ENCODE results near the gene NDUFAF2.

The NDUFAF2 gene

DNA sequence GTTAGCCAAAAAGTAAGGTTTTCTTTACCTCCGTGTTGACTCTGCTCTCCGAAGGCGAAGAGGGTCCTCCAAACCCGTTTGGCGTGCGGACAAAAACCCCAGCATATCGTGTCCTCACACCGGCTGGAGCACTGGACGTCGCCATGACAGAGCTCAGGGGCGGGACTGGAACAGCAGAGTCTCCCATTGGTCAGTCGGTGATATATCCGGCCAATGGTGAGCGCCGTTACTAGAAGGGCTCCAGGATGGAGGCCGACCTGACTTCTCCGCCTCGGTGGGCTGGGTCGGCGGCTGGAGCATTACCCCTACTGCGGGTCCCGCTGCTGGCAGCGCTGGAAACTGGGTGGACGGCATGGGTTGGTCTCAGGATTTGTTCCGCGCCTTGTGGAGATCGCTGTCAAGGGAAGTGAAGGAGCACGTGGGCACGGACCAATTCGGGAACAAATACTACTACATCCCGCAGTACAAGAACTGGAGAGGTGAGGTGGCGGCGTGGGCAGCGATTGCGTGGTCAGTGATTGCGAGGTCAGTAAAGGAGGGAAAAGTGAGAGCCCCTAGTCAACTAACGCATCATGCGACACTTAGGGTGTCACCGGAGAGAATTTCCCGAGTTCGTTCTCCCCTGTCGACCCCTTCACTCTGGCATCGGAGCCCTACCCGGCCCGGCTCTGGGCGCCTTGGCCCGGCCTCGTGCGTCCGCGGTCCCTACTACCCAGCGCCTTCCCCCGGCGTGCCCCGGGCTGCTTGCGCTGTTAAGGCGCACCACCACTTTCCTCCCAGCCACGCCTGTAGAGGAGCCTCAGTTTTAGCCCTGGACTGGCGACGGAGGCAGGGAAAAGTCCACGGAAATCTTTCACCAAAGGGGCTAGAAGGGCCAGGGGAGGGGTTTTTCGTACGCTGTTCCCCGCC, at the start of gene NDUFAF2, which contains the start of gene ERCC8 (continued):
- TF ChIP-seq, protein P1, sequence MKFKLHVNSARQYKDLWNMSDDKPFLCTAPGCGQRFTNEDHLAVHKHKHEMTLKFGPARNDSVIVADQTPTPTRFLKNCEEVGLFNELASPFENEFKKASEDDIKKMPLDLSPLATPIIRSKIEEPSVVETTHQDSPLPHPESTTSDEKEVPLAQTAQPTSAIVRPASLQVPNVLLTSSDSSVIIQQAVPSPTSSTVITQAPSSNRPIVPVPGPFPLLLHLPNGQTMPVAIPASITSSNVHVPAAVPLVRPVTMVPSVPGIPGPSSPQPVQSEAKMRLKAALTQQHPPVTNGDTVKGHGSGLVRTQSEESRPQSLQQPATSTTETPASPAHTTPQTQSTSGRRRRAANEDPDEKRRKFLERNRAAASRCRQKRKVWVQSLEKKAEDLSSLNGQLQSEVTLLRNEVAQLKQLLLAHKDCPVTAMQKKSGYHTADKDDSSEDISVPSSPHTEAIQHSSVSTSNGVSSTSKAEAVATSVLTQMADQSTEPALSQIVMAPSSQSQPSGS (tag by site-specific recombination; IDR thresholded peaks at IDR 0.05; ENCODE audit: low read depth) = no peak

DNA sequence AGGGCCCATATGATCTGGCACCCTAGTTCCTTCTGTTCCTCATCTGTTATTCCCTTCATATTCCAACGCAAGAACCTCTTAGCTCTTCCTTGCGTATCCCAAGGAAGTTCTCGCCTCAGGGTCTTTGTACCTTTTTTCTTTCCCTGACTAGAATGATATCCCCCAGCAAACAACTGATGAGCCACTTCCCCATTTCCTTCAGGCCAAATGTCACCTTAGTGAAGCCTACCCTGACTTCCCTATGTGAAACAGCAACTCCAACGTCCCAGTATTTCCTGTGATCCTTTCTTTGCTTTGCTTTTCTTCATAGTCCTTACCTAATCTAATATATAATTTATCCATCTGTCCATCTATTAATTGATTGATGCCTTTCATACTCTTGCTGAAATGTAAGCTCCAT, 48.0 kb upstream of the NDUFAF2 start:
- ChIA-PET POLR2A (no interaction called here), CTCF (interaction anchor here (0.6 to 0.7 kb wide), 2 partner anchors 781 to 1277 kb away, joined by 3 read pairs; no protein-coding TSS in a partner anchor)
- peaks cover 10 to 37% of the 10 kb centered on the region in 2 experiments for H3K36me3 ChIP-seq (ENCODE audit: control insufficient read depth in 2 of 2, insufficient read depth in 1 of 2, low read length in 2 of 2)
- no peak overlapping the region for H3K27ac ChIP-seq (ENCODE audit: extremely low read depth, low read depth, low read length)
- no peaks in the 10 kb centered on the region for H3K9me3 ChIP-seq (ENCODE audit: control insufficient read depth, insufficient read depth, low read depth, low read length)
- H3K4me1 ChIP-seq (ENCODE audit: control insufficient read depth, insufficient read depth, low read length) = no peaks in the 10 kb centered on the region
- no peak overlapping the region for H3K4me3 ChIP-seq (ENCODE audit: low read depth, low read length)
- TF ChIP-seq ZNF768 (tag by site-specific recombination; IDR thresholded peaks at IDR 0.05) (no peak), ZNF596 (tag by site-specific recombination; IDR thresholded peaks at IDR 0.05) (no peak), ZNF214 (tag by site-specific recombination; IDR thresholded peaks at IDR 0.05; ENCODE audit: borderline replicate concordance) (no peak), ZNF658 (tag by site-specific recombination; IDR thresholded peaks at IDR 0.05) (no peak), ZNF311 (tag by site-specific recombination; IDR thresholded peaks at IDR 0.05; ENCODE audit: borderline replicate concordance) (no peak), ZNF792 (tag by site-specific recombination; IDR thresholded peaks at IDR 0.05) (no peak), SALL2 (tag by site-specific recombination; IDR thresholded peaks at IDR 0.05; ENCODE audit: borderline replicate concordance) (no peak), ZBTB8A (tag by site-specific recombination; IDR thresholded peaks at IDR 0.05) (no peak), ZNF10 (tag by site-specific recombination; IDR thresholded peaks at IDR 0.05) (no peak), ZNF174 (tag by site-specific recombination; IDR thresholded peaks at IDR 0.05) (no peak), HOXD13 (CRISPR knock-in tag; IDR thresholded peaks at IDR 0.05; ENCODE audit: borderline replicate concordance) (no peak), ZNF366 (tag by site-specific recombination; conservative IDR thresholded peaks at IDR 0.05) (no peak), AEBP2 (tag by site-specific recombination; IDR thresholded peaks at IDR 0.05; ENCODE audit: borderline replicate concordance) (no peak), ZNF280D (tag by site-specific recombination; IDR thresholded peaks at IDR 0.05) (no peak), ZNF830 (tag by site-specific recombination; IDR thresholded peaks at IDR 0.05; ENCODE audit: low read depth) (no peak)
- TF ChIP-seq, protein P2, sequence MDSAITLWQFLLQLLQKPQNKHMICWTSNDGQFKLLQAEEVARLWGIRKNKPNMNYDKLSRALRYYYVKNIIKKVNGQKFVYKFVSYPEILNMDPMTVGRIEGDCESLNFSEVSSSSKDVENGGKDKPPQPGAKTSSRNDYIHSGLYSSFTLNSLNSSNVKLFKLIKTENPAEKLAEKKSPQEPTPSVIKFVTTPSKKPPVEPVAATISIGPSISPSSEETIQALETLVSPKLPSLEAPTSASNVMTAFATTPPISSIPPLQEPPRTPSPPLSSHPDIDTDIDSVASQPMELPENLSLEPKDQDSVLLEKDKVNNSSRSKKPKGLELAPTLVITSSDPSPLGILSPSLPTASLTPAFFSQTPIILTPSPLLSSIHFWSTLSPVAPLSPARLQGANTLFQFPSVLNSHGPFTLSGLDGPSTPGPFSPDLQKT (IDR thresholded peaks at IDR 0.05; ENCODE audit: borderline replicate concordance, low read depth, low read length) = no peak
- TF ChIP-seq, protein P3, sequence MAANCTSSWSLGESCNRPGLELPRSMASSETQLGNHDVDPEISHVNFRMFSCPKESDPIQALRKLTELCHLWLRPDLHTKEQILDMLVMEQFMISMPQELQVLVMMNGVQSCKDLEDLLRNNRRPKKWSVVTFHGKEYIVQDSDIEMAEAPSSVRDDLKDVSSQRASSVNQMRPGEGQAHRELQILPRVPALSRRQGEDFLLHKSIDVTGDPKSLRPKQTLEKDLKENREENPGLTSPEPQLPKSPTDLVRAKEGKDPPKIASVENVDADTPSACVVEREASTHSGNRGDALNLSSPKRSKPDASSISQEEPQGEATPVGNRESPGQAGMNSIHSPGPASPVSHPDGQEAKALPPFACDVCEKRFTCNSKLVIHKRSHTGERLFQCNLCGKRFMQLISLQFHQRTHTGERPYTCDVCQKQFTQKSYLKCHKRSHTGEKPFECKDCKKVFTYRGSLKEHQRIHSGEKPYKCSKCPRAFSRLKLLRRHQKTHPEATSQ (tag by site-specific recombination; IDR thresholded peaks at IDR 0.05) = no peak
- TF ChIP-seq, protein P4, sequence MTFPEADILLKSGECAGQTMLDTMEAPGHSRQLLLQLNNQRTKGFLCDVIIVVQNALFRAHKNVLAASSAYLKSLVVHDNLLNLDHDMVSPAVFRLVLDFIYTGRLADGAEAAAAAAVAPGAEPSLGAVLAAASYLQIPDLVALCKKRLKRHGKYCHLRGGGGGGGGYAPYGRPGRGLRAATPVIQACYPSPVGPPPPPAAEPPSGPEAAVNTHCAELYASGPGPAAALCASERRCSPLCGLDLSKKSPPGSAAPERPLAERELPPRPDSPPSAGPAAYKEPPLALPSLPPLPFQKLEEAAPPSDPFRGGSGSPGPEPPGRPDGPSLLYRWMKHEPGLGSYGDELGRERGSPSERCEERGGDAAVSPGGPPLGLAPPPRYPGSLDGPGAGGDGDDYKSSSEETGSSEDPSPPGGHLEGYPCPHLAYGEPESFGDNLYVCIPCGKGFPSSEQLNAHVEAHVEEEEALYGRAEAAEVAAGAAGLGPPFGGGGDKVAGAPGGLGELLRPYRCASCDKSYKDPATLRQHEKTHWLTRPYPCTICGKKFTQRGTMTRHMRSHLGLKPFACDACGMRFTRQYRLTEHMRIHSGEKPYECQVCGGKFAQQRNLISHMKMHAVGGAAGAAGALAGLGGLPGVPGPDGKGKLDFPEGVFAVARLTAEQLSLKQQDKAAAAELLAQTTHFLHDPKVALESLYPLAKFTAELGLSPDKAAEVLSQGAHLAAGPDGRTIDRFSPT (tag by site-specific recombination; IDR thresholded peaks at IDR 0.05) = no peak

Data from HEK293 (cell line).